SH-SY5Y (cell line): ENCODE measurements around the gene PHB1.

ENCODE experiments used
- GATA2 ChIP-seq: IDR thresholded peaks from 2 replicates; pipeline ENCODE4 v1.6.1; 2011; ENCODE audit warnings: mild to moderate bottlenecking, low read depth, low read length
- GATA3 ChIP-seq: IDR thresholded peaks from 2 replicates; pipeline ENCODE4 v1.6.1; 2011; ENCODE audit warnings: low read depth, mild to moderate bottlenecking, low read length, moderate library complexity

DNA sequence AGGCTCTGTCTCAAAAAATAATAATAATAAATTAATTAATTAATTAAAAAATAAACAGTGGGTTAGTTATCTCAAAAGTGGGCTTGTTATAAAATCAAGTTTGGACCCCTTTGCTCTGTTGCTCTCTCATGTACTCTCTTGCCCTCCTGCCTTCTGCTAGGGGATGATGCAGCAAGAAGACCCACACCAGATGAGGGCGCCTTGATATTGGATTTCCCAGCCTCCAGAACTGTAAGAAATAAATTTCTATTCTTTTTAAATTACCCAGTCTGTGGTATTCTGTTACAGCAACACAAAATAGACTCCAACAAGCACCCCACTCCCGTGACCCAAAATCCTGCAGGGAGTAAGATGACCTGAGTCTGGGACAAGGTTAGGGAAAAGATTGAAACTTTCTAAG lies 50.6 kb downstream of the PHB1 start:
- TF ChIP-seq GATA3 (no peak), GATA2 (no peak)
